Middle frontal gyrus (tissue), 1 donor: ENCODE measurements around the gene RELT.

Experiments used
- DNase-seq: peaks from one replicate; pipeline ENCODE4 v3.0.0-alpha.2; 2015; ENCODE audit warnings: low spot score; ENCODE audit errors: extremely low spot score

RELT gene

DNA sequence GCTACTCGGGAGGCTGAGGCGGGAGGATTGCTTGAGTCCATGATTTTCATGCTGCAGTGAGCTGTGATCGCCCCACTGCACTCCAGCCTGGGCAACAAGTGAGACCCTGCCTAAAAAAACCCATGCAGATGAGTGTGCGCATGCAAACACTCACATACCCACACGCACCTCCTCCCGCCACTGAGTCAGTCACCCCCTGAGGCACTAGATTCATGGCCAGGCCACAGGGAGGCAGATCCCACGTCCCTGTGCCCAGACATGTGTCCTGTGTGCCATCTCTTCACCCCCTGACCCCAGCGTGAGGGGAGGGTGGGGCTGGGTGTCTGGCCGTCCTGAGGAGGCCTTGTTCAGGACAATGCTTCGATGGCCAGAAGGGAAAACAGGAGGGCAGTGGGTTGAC, 15.5 kb downstream of the RELT start:
- no peak for DNase-seq

DNA sequence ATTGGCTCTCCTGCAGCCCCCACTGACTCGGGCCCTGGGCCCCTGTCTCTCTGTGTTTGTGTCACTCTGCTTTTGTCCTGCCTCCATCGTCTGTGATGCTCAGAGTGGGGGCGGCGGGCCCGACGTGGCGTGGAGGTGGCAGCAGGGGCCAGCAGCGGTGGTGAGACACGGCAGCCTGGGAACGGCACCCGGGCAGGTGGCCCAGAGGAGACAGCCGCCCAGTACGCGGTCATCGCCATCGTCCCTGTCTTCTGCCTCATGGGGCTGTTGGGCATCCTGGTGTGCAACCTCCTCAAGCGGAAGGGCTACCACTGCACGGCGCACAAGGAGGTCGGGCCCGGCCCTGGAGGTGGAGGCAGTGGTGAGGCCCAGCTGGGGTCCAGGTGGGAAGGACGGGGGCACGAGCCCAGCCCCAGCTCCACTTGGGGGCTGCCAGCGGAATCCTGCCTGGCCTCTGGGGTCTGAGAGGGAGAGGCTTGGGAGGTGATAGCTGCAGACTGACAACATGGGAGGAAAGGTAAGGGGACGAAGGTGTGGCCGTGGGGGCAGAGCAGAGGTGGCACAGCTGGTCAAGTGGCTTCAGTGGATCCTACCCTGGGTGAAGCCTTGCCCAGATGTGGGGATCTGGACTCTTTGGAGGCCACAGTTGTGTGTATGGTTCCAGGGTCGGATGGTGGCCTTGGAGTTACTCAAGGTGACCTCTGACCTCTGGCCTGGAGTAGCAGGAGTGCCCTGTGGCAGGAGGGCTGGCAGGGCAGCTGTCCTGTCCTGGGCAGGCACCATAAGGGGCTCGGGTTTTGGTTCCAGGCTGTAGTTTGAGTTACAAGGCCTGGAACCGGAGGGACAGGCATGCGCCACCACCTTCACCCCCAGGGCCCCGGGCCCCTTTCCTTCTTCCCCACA, 16.2 kb downstream of the RELT start:
- DNase-seq: no peak

DNA sequence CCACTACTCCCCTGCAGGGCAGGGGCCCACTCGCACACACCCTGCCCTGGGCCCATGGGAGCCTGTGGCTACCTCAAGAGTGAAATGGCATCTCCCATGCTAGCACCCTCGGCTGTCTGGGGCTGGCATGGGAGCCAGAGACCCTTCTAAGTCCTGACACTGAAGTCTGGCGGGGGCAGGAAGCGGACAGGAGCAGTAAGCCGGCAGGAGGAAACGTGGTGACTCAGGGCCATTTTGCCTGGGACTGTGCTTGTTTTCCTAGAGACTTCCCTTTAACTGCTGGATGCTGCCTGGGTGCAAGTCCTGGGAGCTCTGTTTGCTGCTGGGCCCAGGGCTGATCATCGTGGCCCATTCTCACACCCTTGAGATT, 16.8 kb downstream of the RELT start:
- DNase-seq: no peak

DNA sequence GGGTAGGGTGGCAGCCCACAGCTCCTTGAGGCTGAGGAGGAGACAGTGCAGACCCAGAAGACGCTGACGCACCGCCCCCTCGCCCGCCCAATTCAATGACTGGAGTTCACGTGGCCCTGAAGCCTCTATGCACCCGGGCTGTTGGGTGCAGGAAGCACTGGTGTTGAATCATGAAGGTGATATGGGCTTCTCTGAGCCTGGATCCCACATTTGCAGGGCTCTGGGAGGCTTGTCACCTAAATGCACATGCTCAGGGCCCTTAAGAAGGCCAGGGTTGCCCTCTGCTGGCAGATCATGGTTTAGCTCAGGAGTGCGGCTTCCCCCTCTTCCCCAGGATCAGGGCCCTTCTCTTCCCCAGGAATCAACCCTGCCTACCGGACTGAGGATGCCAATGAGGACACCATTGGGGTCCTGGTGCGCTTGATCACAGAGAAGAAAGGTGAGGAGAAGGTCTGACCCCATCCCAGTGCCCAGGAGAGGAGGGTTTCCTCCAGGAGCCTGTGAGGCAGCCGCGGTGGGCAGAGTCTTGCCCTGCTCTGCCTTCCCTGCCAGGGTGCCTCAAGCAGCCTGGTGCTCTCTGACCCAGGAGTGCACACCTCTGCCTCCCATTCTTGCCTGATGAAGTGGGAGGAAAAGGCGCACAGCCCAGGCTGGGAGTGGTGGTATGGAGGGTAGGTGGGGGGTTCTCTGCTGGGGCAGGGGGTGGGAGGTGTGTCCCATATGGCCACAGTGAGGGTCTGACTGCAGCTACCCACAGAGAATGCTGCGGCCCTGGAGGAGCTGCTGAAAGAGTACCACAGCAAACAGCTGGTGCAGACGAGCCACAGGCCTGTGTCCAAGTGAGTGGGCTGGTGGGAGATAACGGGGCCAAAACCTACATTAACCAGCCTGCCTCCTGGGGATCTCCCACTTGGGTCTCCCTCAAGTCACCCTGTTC, 17.5 kb downstream of the RELT start:
- DNase-seq: peak; percentile 73

DNA sequence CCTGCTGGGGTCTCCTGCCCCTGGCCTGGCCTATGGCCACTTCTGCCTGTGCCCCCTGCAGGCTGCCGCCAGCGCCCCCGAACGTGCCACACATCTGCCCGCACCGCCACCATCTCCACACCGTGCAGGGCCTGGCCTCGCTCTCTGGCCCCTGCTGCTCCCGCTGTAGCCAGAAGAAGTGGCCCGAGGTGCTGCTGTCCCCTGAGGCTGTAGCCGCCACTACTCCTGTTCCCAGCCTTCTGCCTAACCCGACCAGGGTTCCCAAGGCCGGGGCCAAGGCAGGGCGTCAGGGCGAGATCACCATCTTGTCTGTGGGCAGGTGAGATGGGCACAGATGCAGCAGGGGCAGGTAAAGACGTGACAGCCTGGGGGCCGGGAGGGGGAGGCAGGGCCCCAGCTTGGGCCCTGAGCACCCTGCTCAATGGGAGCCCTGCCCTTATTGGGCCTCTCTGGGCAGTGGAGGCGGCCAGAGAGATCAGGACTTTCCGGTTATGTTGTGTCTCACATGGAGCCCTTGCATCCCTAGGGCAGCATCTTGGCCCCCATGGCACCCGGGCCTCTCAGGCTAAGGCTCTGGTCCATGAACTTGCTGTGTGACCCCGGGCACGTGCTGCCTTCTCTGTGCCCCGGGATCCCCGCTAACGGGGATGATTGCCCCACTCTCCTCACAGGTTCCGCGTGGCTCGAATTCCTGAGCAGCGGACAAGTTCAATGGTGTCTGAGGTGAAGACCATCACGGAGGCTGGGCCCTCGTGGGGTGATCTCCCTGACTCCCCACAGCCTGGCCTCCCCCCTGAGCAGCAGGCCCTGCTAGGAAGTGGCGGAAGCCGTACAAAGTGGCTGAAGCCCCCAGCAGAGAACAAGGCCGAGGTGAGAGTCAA, 18.5 kb downstream of the RELT start:
- no peak for DNase-seq

DNA sequence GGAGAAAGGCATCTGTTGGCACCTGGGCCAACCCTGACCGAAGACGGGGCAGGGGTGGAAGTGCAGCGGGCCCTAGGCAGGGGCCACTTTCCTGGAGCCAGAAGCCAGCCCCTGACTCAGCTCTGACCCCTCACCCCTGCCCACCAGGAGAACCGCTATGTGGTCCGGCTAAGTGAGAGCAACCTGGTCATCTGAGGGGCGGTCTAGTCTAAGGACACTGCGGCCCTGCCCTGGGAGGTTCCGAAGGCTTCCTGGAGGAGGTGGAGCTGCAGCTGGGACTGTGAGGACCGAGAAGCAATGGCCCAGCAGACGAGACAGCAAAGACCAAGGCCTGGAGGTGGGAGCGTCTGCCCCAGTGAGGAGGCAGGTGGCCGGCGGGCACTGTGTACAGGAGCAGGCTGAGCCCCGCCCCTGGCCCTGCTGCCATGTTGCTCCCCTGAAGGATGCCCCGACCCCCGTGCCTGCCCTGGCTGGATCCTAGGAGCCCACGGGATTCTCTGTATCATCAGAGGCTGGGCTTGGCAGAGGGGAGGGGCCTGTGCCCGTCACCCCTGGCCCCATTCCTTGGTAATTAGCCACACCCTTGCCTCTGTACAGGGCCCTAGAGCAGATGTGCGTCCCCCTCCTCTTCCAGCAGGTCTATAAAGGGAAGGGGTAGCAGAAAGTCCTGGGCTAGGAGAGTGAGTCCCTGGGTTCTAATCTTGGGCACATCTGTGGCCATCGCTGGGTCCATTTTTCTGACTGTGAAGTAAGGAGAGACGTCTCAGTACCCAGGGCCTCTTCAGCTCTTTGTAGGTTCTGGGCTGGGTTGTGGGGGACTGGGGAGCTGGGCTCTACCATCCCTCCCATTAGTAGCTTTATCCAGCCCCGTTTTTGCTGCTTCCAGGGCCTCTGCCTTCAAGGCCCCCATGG, 19.4 kb downstream of the RELT start:
- DNase-seq: no peak

DNA sequence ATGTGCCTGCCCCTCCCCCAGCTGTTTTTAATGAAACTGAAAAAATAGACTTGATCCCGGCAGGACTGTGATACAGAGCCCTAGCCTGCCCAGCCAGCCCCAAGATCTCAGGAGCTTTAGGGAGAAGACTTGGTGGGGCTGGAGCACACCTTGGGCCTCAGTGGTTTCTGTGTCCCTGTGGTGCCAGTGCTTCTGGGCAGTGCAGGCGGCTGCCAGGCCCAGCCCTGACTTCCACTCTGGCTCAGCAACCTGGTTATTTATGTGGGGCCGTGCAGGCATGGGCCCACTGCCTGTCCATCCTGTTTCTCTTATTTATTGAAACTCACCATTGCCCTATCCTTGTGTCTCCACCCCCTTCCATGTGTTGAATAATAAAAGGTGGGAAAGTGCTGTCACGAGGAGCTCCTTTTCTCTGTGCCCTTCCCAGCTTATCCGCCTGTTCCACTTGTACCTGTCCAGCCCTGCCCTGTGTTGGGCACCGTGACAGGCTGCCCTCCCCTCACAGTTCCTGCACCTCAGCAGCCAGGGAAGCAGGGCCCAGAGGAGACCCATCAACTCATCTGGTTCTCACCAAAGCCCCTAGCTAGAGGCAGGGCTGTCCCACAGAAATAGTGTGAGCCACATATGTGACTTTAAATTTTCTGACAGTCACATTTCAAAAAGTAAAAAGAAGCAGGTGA, 20.2 kb downstream of the RELT start:
- no peak for DNase-seq

DNA sequence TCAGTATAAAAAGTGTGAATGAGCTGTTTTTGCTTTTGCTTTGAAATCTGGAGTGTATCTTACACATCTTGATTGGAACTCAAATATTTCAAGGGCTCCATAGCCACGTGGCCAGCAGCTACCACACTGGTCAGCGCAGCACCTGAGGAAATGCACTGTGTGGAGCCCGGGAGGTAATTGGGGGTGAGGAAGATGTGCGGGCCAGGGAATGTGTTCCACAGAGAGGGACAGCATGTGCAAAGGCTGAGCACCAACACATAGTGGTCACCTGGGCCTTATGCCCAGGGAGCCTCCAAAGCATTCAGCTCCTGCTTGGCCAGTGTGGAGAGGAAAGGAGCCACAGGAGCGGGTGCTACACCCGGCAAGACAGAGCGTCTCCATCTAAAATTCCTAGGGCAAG, 20.8 kb downstream of the RELT start:
- DNase-seq: no peak

DNA sequence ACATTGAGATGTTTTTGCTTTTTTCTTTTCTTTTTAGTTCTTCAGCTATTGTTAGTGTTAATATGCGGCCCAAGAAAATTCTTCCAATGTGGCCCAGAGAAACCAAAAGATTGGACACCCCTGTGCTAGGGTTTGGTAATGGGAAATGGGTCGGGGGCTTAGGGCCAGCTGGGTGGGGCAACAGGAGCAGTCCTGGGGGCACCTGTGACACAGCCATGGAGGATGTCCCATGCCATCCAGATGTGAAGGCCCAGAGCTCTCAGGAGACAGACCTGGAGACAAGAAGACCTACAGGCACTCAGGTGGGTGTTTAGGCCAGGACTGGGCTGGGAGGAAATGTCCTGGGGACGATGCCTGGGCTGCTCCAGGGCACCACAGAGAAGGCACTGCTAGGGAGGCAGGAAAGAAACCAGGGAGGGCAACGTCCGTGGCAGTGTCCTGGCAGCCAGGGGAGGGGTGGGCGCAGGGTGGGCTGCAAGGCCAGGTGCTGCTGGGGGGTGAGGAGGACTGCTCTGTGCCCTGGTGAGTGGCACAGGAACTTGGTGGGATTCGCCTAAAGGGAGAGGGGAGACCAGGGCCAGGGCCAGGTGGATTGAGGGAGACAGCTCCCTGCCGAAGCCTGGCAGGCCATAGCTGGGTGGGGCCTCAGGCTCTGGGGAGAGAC, 21.4 kb downstream of the RELT start:
- DNase-seq: no peak

DNA sequence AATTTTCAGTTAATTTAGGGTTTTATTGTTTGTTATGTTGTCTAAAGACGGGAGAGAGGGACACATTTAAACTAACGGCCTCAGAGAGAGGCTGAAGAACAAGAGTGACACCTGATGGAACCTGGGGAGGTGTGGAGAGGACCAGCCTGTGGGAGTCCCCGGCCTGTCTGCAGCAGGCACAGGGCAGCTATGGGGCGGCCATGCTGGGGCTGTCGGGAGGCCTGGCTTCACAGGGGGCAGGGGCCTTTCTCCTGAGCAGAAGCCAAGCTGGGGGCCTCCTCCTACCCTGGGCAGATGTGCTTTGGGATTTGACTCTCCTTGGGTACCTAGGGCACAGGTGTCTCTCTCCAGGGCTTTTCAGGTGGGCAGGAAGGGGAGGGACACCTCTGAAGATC, 21.9 kb downstream of the RELT start:
- DNase-seq: no peak

DNA sequence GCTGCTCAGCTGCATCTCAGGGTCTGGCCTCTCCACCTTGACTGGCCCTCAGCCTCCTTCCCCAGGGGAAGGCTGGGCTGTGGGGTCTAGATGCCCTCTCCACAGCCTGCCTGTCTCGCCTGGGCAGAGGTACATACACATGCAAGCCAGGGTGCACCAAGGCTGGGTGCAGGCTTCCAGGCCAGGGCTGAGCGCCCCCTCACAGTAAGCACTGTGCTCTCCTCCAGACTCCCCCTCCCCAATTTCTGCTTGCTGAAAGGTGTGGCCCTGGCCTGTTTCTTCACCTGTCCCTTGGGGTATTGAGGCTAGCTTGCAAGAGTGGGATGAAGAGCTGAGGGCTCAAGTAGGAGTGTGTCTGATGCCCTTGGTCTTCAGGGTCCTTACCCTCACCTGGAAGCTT, 22.5 kb downstream of the RELT start:
- no peak for DNase-seq

DNA sequence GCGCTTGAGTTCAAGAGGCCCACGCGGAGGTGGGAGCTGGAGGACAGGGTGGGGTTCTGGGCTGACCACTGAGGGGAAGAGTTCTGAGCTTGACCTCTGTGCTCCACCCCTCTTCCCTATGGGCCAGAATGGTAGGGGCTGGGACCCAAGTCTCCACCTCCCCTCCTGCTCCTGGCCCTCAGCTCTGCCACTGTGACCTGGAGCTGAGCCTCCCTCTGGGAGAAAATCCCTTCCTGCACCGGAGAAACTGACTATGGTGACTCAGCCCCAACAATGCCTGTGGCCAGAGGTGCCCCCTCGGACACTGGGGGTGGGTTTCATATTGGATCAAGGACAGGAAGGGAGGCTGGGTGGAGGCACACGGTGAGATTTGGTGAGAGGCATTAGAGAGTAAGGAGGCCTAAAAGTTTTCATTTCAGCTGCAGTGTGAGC, 23.0 kb downstream of the RELT start:
- DNase-seq: no peak

DNA sequence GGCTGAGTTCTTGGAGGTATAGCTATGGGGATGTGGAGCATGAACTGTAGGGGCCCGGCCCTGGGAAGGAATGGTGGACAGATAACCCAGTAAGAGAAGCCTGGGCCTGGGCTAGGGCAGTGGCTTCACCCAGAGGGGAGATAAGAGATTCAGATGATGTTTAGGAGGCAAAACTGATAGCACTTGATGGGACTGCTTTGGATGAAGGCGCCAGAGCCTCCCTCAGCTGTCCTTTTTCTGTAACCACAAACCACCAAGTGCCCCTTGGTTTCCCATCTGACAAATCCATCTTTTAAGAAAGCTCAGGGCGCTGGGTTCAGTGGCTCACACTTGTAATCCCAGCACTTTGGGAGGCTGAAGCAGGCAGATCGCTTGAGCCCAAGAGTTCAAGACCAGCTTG, 23.4 kb downstream of the RELT start:
- no peak for DNase-seq

DNA sequence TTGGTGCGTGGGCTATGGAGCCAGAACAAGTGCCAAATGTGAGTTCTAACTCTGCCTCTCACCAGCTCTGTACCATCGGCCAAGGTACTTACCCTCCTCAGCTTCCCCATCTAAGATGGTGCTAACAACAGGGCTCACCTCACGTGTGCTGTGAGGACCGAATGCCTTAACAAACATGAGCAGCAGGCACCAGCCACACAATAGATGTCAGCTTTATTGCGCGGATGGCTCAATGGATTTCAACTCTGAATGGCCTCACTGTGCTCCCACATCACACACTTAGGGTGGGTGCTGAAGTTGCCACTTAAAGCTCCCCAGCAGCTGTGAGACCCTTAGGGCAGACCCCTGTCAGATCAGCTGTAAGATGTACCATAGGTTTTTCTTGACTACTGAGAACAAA, 24.1 kb downstream of the RELT start:
- DNase-seq: no peak

DNA sequence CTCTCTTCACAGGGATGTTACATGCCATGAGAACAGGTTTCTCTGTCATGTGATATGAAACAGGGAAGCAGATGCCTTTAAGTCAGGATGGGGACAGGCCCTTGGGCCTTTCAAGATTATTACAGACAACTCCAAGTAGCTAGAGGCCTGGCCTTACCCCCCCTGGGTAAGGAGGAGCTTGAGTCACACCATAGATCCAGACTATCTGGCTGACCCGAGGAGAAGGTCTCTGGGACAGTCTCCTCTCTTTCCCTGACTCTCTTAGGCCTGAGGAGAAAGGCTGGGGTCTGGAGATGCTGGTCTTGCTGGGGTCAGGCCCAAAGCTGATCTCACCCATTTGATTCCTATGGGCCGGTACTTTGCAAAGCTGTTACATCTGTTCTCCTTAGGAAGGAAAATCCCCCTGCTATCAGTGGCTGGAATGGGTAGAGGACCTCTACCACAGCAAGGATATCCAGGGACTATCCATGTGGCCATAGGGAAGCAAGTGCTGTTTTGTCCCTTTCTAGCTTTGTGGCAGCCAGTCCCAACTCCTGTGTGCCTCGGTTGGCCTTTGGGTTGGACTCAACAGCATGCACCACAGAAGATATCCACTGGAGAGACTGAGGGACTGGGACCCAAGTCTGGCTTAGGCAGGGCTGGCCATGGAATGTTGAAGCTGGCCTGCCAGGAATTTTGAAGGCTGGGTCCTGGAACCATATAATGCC, 25.2 kb downstream of the RELT start:
- no peak for DNase-seq

DNA sequence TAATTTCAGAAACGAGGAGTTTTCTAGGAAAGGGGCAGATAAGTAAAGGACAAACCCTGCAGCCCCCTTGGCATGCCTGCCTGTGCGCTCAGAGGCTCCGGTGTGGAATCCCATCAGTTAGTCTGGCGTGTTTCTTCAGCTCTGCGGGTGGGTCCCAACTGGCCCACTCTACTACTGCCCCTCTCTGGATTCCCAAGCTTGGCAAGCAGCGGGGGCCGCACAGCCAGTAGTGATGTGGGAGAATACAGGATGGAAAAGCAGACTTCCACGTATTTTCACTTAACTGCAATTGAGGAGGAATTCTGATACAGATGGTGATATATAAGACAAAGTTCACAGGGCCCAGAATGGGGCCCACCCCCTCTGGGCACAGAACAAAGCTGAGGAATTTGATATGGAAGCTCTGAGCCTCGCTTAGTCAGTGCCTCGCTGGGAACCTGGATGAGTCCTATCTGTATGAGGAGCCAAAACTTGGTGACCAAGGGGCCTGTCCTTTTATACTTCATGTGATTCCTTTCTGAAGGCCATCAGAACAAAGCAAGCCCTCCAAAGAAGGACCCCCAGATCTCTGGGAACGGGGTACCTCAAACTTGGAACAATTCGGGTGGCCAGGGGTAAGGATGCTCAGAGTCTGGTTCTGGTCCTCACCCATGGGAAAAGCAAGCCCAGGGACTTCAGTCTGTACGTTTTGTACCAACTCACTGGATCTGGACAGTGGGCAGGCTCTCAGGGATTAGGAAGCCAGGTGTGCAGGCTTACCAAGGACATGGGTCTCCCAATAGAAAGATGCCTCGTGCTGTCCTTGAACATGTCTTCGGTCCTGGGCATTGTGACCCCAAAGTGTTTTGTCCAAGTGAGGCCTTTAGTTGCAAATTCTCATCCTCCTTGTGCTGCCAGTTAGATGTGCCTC, 26.0 kb downstream of the RELT start:
- DNase-seq: no peak

DNA sequence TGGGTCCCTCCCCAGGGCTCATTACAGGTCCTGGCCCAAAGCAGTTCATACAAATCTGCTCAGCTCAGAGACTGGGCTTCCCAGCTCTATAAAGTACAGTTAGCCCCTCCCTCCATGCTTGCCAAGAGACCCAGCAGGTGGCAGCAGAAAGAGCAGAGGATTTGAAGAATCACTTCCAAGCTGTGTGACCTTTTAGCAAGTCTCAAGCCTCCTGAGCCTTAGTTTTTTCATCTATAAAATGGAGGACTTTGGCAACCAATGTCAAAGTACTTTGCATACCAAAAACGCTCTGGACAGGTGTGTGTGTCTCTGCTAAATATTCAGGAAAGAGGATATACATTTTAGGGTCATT, 26.6 kb downstream of the RELT start:
- no peak for DNase-seq

DNA sequence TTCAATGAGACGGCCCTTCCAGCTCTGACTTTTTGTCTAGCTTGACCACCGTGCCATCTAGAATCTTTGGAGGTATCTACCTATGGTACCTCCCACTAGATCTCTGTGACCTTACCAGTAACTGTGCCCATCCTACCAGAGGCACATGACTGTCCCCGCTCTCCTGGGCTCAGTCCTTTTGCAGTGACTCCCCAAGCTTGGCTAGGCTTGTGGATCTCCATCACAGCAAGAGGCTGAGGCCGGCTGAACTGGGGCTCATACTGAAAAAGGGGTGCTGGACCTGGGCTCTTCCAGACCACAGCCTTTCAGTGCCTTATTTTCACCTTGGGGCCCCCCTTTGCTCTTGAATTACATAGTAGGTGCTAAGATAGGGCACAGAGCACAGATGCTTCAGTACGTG, 27.3 kb downstream of the RELT start:
- DNase-seq: no peak
